ENCODE data around the gene PTPRO. TPM values are rescaled to one million over a fixed set of nuclear protein-coding genes. Genes with fewer than 3 reads are reported as not detected.

Gene PTPRO
- total RNA-seq, 1 experiment from 2014 or later = 0.52 TPM

DNA sequence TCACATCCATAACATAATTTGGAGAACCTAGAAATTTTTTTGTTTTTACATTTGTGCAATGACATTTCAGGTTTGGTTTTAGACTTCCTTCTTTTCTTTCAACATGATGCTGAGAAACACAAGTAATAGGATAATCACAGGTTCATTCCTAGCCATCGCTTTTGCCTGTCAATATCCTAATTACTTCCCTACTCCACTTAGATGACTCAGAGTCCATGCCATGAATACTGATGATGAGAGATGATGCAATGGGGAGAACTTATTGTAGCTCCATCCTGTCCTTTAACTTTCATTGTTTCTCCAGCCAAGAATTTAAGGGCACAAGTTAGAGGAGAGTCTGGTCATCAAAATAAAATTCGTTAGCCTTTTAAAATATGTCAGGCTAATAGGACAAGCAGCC lies 101.3 kb downstream of the PTPRO start:
- H3K9me3 ChIP-seq (ENCODE audit: control insufficient read depth, low read depth, low read length) = no peaks in the 10 kb centered on the region
- no peak overlapping the region for H3T11ph ChIP-seq (ENCODE audit: low read length)
- Mint-ChIP-seq H3K9me3 (no peaks in the 10 kb centered on the region; a peak in 1 of 5 replicates), H3K4me3 (no peak overlapping the region), H3K27me3 (ENCODE audit: low read depth) (no peaks in the 10 kb centered on the region), H3K36me3 (ENCODE audit: insufficient read depth in 1 of 3, low read depth in 3 of 3) (no peaks in the 10 kb centered on the region), H3K4me1 (peaks cover 7 to 12% of the 10 kb centered on the region in 2 experiments), H3K27ac (no peak overlapping the region)
- H2BK15ac ChIP-seq (ENCODE audit: low read depth, low read length) = no peak overlapping the region
- TF ChIP-seq, protein P1, sequence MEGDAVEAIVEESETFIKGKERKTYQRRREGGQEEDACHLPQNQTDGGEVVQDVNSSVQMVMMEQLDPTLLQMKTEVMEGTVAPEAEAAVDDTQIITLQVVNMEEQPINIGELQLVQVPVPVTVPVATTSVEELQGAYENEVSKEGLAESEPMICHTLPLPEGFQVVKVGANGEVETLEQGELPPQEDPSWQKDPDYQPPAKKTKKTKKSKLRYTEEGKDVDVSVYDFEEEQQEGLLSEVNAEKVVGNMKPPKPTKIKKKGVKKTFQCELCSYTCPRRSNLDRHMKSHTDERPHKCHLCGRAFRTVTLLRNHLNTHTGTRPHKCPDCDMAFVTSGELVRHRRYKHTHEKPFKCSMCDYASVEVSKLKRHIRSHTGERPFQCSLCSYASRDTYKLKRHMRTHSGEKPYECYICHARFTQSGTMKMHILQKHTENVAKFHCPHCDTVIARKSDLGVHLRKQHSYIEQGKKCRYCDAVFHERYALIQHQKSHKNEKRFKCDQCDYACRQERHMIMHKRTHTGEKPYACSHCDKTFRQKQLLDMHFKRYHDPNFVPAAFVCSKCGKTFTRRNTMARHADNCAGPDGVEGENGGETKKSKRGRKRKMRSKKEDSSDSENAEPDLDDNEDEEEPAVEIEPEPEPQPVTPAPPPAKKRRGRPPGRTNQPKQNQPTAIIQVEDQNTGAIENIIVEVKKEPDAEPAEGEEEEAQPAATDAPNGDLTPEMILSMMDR (conservative IDR thresholded peaks at IDR 0.05) = no peak
- no peak overlapping the region for H3K14ac ChIP-seq (ENCODE audit: insufficient read depth, low read length)
- H3K23ac ChIP-seq (ENCODE audit: insufficient read length, low read depth, low read length) = no peak overlapping the region
- H2AFZ ChIP-seq (ENCODE audit: low read length) = no peak overlapping the region
- no peaks in the 10 kb centered on the region for H3K27me3 ChIP-seq (ENCODE audit: insufficient read depth, low read length)
- H3K79me2 ChIP-seq (ENCODE audit: insufficient read depth, low read length) = no peaks in the 10 kb centered on the region
- peaks cover 6% of the 10 kb centered on the region; the same call in 1 of the 2 replicates for H3K4me1 ChIP-seq (ENCODE audit: insufficient read depth, low read length)
- H2AK5ac ChIP-seq (ENCODE audit: insufficient read length, low read length) = no peak overlapping the region
- no peaks in the 10 kb centered on the region for H3K79me1 ChIP-seq (ENCODE audit: insufficient read depth, low read depth, low read length, poor library complexity, severe bottlenecking)
- H3K9ac ChIP-seq (ENCODE audit: extremely low read depth, insufficient read length, low read length) = no peak overlapping the region
- no peak overlapping the region for H2BK12ac ChIP-seq (ENCODE audit: insufficient read length, low read depth, low read length)
- H3K4me2 ChIP-seq (ENCODE audit: insufficient read depth, insufficient read length, low read length) = no peak overlapping the region
- no peaks in the 10 kb centered on the region for H3K23me2 ChIP-seq (ENCODE audit: insufficient read length, low read depth, low read length, poor library complexity, severe bottlenecking)
- no peak overlapping the region for H3K18ac ChIP-seq (ENCODE audit: insufficient read length, low read depth, low read length)
- H3K4ac ChIP-seq (ENCODE audit: low read depth, low read length) = no peak overlapping the region
- DNase-seq = no peak
- H2BK5ac ChIP-seq (ENCODE audit: insufficient read length, low read length) = no peak overlapping the region
- H2BK20ac ChIP-seq (ENCODE audit: low read depth, low read length, poor library complexity, severe bottlenecking) = no peak overlapping the region
- H4K5ac ChIP-seq (ENCODE audit: insufficient read length, low read depth, low read length) = no peak overlapping the region
- no peaks in the 10 kb centered on the region for H4K20me1 ChIP-seq (ENCODE audit: control insufficient read depth, insufficient read depth, insufficient read length)
- H4K8ac ChIP-seq (replicated peaks; ENCODE audit: insufficient read length, low read depth, low read length) = no peak overlapping the region
- H3K27ac ChIP-seq (ENCODE audit: insufficient read length, low read depth, low read length) = no peak overlapping the region
- H3K56ac ChIP-seq (ENCODE audit: insufficient read length, low read depth, low read length) = no peak overlapping the region
- no peak overlapping the region for H2BK120ac ChIP-seq (ENCODE audit: low read depth, low read length, poor library complexity, severe bottlenecking)
- WGBS (ENCODE audit: extremely low coverage, insufficient read length, low lambda C conversion rate) = no CpG with 5 or more reads among the region's 2 CpGs
- H4K91ac ChIP-seq (ENCODE audit: insufficient read length, low read depth, low read length) = no peak overlapping the region

All from H9 (cell line).